ENCODE measurements around the gene TBX21. TPM values are rescaled to one million over a fixed set of nuclear protein-coding genes. Genes with fewer than 3 reads are reported as not detected.

Gene TBX21
- total and polyA plus RNA-seq, 4 donors, result 0.53 to 2.0 (median 0.80) TPM

DNA sequence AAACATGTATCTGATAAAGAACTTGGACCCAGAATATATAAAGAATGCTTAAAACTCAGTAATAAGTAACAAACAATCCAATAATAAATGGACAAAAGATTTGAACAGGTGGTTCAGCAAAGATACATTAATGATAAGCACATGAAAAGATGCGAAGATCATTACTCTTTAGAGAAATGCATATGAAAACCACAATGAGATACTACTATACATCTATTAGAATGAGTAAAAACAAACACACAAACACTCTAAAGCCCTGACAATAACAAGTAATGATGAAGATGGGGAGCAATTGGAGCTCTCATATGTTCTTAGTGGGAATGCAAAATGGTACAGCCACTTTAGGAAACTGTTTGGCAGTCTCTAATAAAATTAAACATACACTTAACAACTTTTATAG, 59.4 kb downstream of the TBX21 start:
- Histone ChIP-seq H3K9ac (ENCODE audit: insufficient read depth in 1 of 2, low read length in 2 of 2) (no peak overlapping the region), H3K27me3 (ENCODE audit: control insufficient read depth in 3 of 3, insufficient read depth in 3 of 3, low read length in 2 of 3) (peaks cover 3 to 48% (median 27%) of the 10 kb centered on the region in 3 donors), H3K9me3 (ENCODE audit: control insufficient read depth in 4 of 4, insufficient read depth in 3 of 4, low read length in 3 of 4) (no peaks in the 10 kb centered on the region), H3K4me3 (no peak overlapping the region), H3K27ac (ENCODE audit: low read depth in 1 of 2, low read length in 1 of 2) (no peak overlapping the region), H3K36me3 (ENCODE audit: control insufficient read depth in 4 of 4, insufficient read depth in 4 of 4, low read length in 4 of 4) (no peaks in the 10 kb centered on the region), H3K4me1 (ENCODE audit: control insufficient read depth in 5 of 5, insufficient read depth in 5 of 5, low read length in 5 of 5) (peaks cover 0 to 5% (median 0%) of the 10 kb centered on the region in 5 donors)
- ATAC-seq (ENCODE audit: insufficient read depth, low FRiP score), result no peak
- 80 to 83% methylated on average over 1 of the region's 1 CpG for WGBS, 2 donors
- TF ChIP-seq, protein P1, sequence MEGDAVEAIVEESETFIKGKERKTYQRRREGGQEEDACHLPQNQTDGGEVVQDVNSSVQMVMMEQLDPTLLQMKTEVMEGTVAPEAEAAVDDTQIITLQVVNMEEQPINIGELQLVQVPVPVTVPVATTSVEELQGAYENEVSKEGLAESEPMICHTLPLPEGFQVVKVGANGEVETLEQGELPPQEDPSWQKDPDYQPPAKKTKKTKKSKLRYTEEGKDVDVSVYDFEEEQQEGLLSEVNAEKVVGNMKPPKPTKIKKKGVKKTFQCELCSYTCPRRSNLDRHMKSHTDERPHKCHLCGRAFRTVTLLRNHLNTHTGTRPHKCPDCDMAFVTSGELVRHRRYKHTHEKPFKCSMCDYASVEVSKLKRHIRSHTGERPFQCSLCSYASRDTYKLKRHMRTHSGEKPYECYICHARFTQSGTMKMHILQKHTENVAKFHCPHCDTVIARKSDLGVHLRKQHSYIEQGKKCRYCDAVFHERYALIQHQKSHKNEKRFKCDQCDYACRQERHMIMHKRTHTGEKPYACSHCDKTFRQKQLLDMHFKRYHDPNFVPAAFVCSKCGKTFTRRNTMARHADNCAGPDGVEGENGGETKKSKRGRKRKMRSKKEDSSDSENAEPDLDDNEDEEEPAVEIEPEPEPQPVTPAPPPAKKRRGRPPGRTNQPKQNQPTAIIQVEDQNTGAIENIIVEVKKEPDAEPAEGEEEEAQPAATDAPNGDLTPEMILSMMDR (IDR thresholded peaks at IDR 0.05; ENCODE audit: control extremely low read depth, extremely low read depth), result no peak
- no peak for DNase-seq

DNA sequence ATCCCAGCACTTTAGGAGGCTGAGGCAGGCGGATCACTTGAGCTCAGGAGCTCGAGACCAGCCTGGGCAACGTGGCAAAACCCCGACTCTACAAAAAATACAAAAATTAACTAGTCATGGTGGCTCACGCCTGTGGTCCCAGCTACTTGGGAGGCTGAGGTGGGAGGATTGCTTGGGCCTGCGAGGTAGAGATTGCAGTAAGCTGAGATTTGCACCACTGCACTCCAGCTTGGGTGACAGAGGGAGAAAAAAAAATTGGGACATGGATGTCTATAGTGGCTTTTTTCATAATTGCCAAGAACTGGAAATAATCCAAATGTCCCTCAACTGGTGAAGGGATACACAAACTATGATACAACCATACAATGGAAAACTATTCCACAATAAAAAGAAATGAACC, 59.9 kb downstream of the TBX21 start:
- no peak overlapping the region for H3K4me3 ChIP-seq
- peaks cover 0 to 5% (median 0%) of the 10 kb centered on the region in 5 donors for H3K4me1 ChIP-seq (ENCODE audit: control insufficient read depth in 5 of 5, insufficient read depth in 5 of 5, low read length in 5 of 5)
- H3K27ac ChIP-seq (ENCODE audit: low read depth in 1 of 2, low read length in 1 of 2), result no peak overlapping the region
- ATAC-seq (ENCODE audit: insufficient read depth, low FRiP score), result no peak
- H3K9ac ChIP-seq (ENCODE audit: insufficient read depth in 1 of 2, low read length in 2 of 2), result no peak overlapping the region
- H3K36me3 ChIP-seq (ENCODE audit: control insufficient read depth in 4 of 4, insufficient read depth in 4 of 4, low read length in 4 of 4), result no peaks in the 10 kb centered on the region
- DNase-seq, result no peak
- H3K9me3 ChIP-seq (ENCODE audit: control insufficient read depth in 4 of 4, insufficient read depth in 3 of 4, low read length in 3 of 4), result no peaks in the 10 kb centered on the region
- H3K27me3 ChIP-seq (ENCODE audit: control insufficient read depth in 3 of 3, insufficient read depth in 3 of 3, low read length in 2 of 3), result peaks cover 3 to 45% (median 27%) of the 10 kb centered on the region in 3 donors
- TF ChIP-seq, protein P1 (IDR thresholded peaks at IDR 0.05; ENCODE audit: control extremely low read depth, extremely low read depth), result no peak
- 70 to 71% methylated on average over 6 of the region's 6 CpGs for WGBS, 2 donors

Other genes starting within 250 kb of the TBX21 start
- 100 to 1,000 TPM in 1 of 2 donors, 10 to 100 TPM in 1; 93.8 to 245 TPM for gene NPEPPS, start 202.1 kb upstream of the TBX21 start, total RNA-seq
- 10 to 100 TPM; 30.1 to 36.9 TPM for gene NPEPPS, start 202.1 kb upstream of the TBX21 start, polyA plus RNA-seq
- gene KPNB1, start 83.3 kb upstream of the TBX21 start, total RNA-seq, result 100 to 1,000 TPM; 205 to 258 TPM
- gene KPNB1, start 83.3 kb upstream of the TBX21 start, polyA plus RNA-seq, result 100 to 1,000 TPM in 1 of 2 donors, 10 to 100 TPM in 1; 40.1 to 112 TPM
- 10 to 100 TPM in 1 of 2 donors, 1 to 10 TPM in 1; 9.0 to 12.1 TPM for gene TBKBP1, start 39.1 kb upstream of the TBX21 start, total RNA-seq
- gene TBKBP1, start 39.1 kb upstream of the TBX21 start, polyA plus RNA-seq, result 10 to 100 TPM; 12.2 to 14.0 TPM
- gene OSBPL7, start 88.6 kb downstream of the TBX21 start, total RNA-seq, result 10 to 100 TPM in 1 of 2 donors, 1 to 10 TPM in 1; 9.3 to 25.3 TPM
- gene OSBPL7, start 88.6 kb downstream of the TBX21 start, polyA plus RNA-seq, result 10 to 100 TPM in 1 of 2 donors, 1 to 10 TPM in 1; 7.6 to 12.7 TPM
- gene MRPL10, start 98.3 kb downstream of the TBX21 start, total RNA-seq, result 10 to 100 TPM; 18.4 to 32.9 TPM
- gene MRPL10, start 98.3 kb downstream of the TBX21 start, polyA plus RNA-seq, result 10 to 100 TPM; 27.6 to 38.3 TPM
- gene LRRC46, start 98.4 kb downstream of the TBX21 start, total RNA-seq, result 10 to 100 TPM in 1 of 2 donors, 1 to 10 TPM in 1; 9.6 to 25.3 TPM
- gene LRRC46, start 98.4 kb downstream of the TBX21 start, polyA plus RNA-seq, result 10 to 100 TPM in 1 of 2 donors, 1 to 10 TPM in 1; 9.3 to 11.8 TPM
- gene SCRN2, start 108.0 kb downstream of the TBX21 start, total RNA-seq, result 10 to 100 TPM; 26.7 to 37.8 TPM
- gene SCRN2, start 108.0 kb downstream of the TBX21 start, polyA plus RNA-seq, result 10 to 100 TPM; 22.8 to 61.7 TPM
- gene SP6, start 117.9 kb downstream of the TBX21 start, total RNA-seq, result 1 to 10 TPM; 2.5 to 4.5 TPM
- 1 to 10 TPM; 2.3 to 4.4 TPM for gene SP6, start 117.9 kb downstream of the TBX21 start, polyA plus RNA-seq
- 10 to 100 TPM in 1 of 2 donors, 1 to 10 TPM in 1; 4.9 to 19.9 TPM for gene SP2, start 163.0 kb downstream of the TBX21 start, total RNA-seq
- gene SP2, start 163.0 kb downstream of the TBX21 start, polyA plus RNA-seq, result 10 to 100 TPM in 1 of 2 donors, 1 to 10 TPM in 1; 5.8 to 16.4 TPM
- 10 to 100 TPM in 1 of 2 donors, 1 to 10 TPM in 1; 9.3 to 43.9 TPM for gene PNPO, start 208.3 kb downstream of the TBX21 start, total RNA-seq
- gene PNPO, start 208.3 kb downstream of the TBX21 start, polyA plus RNA-seq, result 10 to 100 TPM; 10.9 to 11.5 TPM
- 10 to 100 TPM; 59.5 to 86.9 TPM for gene PRR15L, start 224.6 kb downstream of the TBX21 start, total RNA-seq
- 10 to 100 TPM; 64.2 to 98.5 TPM for gene PRR15L, start 224.6 kb downstream of the TBX21 start, polyA plus RNA-seq
- gene CDK5RAP3, start 237.9 kb downstream of the TBX21 start, total RNA-seq, result 100 to 1,000 TPM; 129 to 167 TPM
- gene CDK5RAP3, start 237.9 kb downstream of the TBX21 start, polyA plus RNA-seq, result 100 to 1,000 TPM; 139 to 212 TPM